ENCODE results near the gene PXN. TPM values are rescaled to one million over a fixed set of nuclear protein-coding genes. Genes with fewer than 3 reads are reported as not detected.
A peak's percentile ranks its signal among the peaks of the same experiment; 100 is the strongest.

The PXN gene
- total RNA-seq, 1 donor = 63.0 TPM

- no peak overlapping the region for H3K4me3 ChIP-seq (ENCODE audit: low read depth, low read length)
- DNase-seq (ENCODE audit: low read depth) = no peak
- TF ChIP-seq CTCF (IDR thresholded peaks at IDR 0.05; ENCODE audit: insufficient read depth, low read depth, low read length) = no peak
These were observed 2.2 kb upstream of the PXN start for GRCh38 chr12:120267736-120268135.

DNA sequence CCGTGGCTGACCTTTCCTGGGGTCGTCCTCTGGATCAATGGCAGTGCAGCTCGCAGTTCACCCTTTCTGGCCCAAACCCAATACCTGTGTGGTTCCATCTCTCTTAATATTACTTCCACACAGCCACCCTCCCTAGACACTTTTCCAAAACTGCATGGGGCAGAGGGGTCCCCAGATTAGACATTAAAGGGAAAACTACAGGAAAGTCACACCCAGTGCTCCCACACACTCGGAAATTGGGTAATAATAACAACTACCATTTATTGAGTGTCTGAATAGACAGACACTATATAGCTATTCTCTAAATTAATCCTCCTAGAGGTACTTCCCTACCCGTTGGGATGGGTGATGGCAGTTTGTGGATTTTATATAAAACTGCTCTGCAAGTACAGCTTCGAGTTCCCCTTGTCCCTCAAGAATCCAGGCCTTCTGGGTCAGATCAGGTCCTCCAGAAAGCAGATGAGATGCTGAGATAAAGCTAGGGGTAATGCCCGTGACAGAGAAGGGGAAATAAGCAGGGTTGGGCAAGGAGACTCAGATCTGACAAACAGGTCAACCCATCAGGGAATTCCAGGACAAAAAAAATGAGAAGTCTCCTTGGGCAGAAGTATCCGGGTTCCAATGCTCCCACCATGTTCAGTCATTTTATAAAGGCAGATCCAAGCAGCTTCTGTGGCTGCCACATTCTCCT lies 795 bp upstream of the PXN start:
- H3K4me3 ChIP-seq (ENCODE audit: low read depth, low read length) = no peak overlapping the region
- no peak for DNase-seq (ENCODE audit: low read depth)
- TF ChIP-seq CTCF (IDR thresholded peaks at IDR 0.05; ENCODE audit: insufficient read depth, low read depth, low read length) = peak; percentile 2

DNA sequence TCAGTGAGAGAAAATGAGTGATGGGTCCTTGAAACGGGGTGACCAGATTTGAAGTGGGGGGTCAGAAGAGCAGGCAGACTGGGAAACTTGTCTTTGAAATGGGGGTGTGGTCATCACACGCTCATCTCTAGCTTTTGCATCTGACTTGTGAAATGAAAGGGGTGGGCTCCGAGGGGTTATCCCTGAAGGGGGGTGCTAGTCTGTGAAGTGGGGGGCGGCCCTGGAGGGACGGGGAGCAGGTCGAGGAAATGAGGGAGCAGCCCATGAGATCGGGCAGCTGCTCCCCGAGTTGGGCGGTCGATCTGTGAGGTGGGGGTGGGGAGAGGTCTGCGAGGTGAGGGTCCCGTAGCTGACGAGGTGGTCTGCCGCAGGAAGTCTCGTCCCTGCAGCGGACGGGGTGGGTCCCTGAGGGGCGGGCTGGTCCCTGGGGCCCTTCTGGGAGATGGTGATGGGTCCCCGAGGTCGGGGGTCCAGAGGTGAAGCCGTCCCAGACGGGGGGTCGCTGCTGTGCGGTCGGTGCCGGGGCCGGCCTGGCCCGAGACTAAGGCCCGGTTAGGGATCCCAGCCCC lies 542 bp downstream of the PXN start:
- no peak for TF ChIP-seq CTCF (IDR thresholded peaks at IDR 0.05; ENCODE audit: insufficient read depth, low read depth, low read length)
- H3K4me3 ChIP-seq (ENCODE audit: low read depth, low read length) = peak overlapping the region; percentile 89
- no peak for DNase-seq (ENCODE audit: low read depth)

GRCh38 chr12:120264086-120264903 lies 1.2 kb downstream of the PXN start:
- DNase-seq (ENCODE audit: low read depth) = no peak
- no peak for TF ChIP-seq CTCF (IDR thresholded peaks at IDR 0.05; ENCODE audit: insufficient read depth, low read depth, low read length)
- H3K4me3 ChIP-seq (ENCODE audit: low read depth, low read length) = peak overlapping the region; percentile 89

DNA sequence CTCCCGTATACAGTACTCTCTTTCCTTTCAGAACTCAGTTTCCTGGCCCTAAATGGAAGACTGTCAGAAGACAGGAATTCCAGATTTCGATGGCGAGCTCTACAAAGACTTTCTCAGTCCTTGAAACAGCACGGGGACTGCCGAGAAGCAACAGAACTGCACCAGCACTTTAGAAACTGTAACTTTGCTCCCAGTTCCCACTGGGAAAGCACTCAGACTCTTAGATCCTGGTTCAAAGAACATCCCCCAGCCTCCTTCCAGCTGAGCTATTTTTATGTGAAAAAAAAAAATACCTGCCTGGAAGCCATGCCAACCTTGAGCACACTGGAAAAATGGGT lies 1.8 kb downstream of the PXN start:
- H3K4me3 ChIP-seq (ENCODE audit: low read depth, low read length) = peak overlapping the region; percentile 89
- no peak for TF ChIP-seq CTCF (IDR thresholded peaks at IDR 0.05; ENCODE audit: insufficient read depth, low read depth, low read length)
- DNase-seq (ENCODE audit: low read depth) = no peak

DNA sequence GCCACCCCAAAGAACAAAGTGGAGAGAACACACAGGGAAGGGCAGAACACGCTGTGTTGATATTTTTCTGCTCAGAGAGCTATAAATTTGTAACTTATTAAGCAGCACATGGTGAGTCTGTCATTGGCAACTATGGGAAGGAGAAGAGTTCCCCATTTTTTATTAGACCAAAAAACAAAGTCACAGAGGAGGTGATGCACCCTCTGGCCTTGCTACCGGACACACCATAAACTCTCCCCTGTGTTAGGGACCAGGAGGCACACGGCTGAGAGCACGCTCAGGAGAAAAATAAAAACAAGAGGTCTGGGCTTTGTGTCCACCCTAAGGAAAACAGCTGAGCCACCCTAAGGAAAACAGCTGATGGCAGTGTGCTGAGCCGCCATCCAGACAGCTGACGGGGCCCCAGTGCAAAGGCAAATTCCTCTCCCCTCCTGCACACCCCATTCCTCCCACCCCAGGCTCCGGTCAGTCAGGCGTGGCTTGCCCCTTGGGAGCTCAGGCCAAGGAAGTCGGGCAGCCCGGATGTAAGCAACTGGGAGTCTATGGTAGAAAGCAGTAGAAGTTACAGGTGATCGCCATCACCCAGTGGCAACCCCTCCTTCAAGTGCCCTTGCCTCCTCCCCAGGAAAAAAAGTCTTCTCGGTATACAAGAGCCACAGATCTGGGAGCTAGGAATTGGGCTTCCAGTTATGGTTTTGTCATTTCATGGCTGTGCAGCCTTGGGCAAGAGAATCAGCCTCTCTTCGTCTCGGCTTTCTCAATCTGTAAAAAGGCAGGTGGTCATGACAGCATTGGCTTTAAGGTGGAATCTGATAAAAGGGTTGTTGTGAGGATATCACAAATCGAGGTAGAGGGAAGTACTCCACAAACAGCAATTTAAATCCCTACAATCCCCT lies 2.4 kb downstream of the PXN start:
- DNase-seq (ENCODE audit: low read depth) = peak; percentile 60
- peak overlapping the region; percentile 89 for H3K4me3 ChIP-seq (ENCODE audit: low read depth, low read length)
- no peak for TF ChIP-seq CTCF (IDR thresholded peaks at IDR 0.05; ENCODE audit: insufficient read depth, low read depth, low read length)
